SK-N-MC (cell line): ENCODE data around the gene HECTD4.

Experiments
- EZH2 ChIP-seq: fragments of 200-600 bp; sonication (generic); IDR thresholded peaks from one replicate; pipeline ENCODE4 v1.6.1; 2017; ENCODE audit warnings: antibody characterized with exemption
- FOXP2 ChIP-seq: optimal IDR thresholded peaks from 2 replicates; pipeline ENCODE3; 2011; ENCODE audit warnings: mild to moderate bottlenecking, moderate library complexity; ENCODE audit not compliant: insufficient read depth; ENCODE audit errors: extremely low read length, control extremely low read depth
- POLR2AphosphoS5 ChIP-seq: IDR thresholded peaks from 2 replicates; pipeline ENCODE4 v1.6.1; 2012; ENCODE audit warnings: mild to moderate bottlenecking, low read depth, low read length, borderline replicate concordance

DNA sequence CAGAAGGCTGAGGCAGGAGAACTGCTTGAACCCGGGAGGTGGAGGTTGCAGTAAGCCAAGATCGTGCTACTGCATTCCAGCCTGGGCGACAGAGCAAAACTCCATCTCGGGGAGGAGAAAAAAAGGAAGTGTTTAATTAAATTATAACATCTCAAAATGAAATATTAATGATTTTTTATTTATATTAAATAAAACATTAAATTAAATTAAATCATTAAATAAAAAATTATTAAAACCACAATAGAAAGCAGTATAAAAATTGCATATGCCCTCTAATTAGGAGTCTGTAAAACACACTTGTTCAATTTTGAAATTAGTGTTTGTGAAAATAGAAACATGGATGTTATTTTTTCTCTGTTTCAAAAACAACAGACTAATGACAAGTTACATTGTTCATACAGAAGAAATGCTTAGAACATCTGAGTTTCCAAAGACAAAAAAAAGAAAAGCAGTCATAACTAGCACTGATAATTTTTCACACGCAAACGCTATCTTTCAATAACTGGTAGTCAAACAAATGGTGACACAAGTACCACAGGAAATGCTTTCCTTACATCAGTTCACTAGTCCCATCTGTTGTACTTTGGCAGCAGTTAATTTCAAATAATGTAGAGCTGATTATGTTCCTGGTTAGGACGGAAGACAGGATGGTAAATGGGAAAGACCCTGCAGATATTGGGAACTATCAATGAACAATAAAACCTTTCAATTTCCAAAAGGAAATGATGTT is 54.9 kb downstream of the HECTD4 start:
- TF ChIP-seq EZH2: no peak
- TF ChIP-seq POLR2AphosphoS5: no peak
- TF ChIP-seq FOXP2: no peak
